ENCODE measurements around the gene MPPED2. TPM values are rescaled to one million over a fixed set of nuclear protein-coding genes. Genes with fewer than 3 reads are reported as not detected.

Gene MPPED2
- total RNA-seq, 1 donor from 2014 or later = 1.6 TPM

DNA sequence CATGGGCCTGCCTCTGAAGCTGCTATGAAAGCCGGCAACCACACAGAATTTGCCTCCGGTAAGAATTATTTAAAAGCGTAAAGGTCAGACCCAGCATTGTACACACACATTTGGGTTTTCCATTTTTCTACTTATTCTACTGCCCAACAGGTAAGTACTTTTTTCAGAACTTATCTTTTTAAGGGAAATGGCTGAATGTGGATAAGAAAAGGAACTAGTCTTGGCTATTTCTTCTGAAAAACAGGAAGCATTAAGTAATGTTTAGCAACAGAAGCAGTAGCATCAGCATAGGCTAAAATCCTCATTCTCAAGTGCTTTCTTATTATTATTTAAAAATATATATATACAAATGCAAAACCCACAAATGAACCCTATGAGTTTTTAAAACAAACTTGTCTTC, 103.1 kb downstream of the MPPED2 start:
- H4K20me1 ChIP-seq (ENCODE audit: insufficient read depth, low read length) = no peaks in the 10 kb centered on the region
- no peak overlapping the region for H3K4me3 ChIP-seq (ENCODE audit: insufficient read depth, low read depth, low read length)
- TF ChIP-seq EZH2 (IDR thresholded peaks at IDR 0.05; ENCODE audit: insufficient read depth, low read length) (no peak), CTCF (IDR thresholded peaks at IDR 0.05; ENCODE audit: insufficient read depth, low read depth, low read length) (no peak)
- no peak overlapping the region for H3K9ac ChIP-seq (ENCODE audit: low read length)
- no peaks in the 10 kb centered on the region for H3K79me2 ChIP-seq (ENCODE audit: insufficient read depth, low read length)
- no peak overlapping the region for H3K27ac ChIP-seq (ENCODE audit: low read depth, low read length)
- no peaks in the 10 kb centered on the region for H3K36me3 Mint-ChIP-seq (ENCODE audit: low read depth, unreplicated experiment)
- no peak overlapping the region for H3K4me3 Mint-ChIP-seq (ENCODE audit: unreplicated experiment)
- H3K27me3 ChIP-seq (ENCODE audit: insufficient read depth, low read length) = no peaks in the 10 kb centered on the region
- H3K4me1 ChIP-seq (ENCODE audit: insufficient read depth, low read length) = no peaks in the 10 kb centered on the region
- DNase-seq (ENCODE audit: low read depth) (no peak), FAIRE-seq (no peak)
- H2AFZ ChIP-seq (ENCODE audit: low read depth, low read length) = no peak overlapping the region
- no peaks in the 10 kb centered on the region for H3K9me3 Mint-ChIP-seq (ENCODE audit: unreplicated experiment)
- H3K9me3 ChIP-seq (ENCODE audit: insufficient read depth, low read depth, low read length) = no peaks in the 10 kb centered on the region
- peaks cover 13% of the 10 kb centered on the region for H3K4me1 Mint-ChIP-seq (ENCODE audit: low read depth, unreplicated experiment)
- H3K4me2 ChIP-seq (ENCODE audit: low read length) = no peak overlapping the region
- no peaks in the 10 kb centered on the region for H3K27me3 Mint-ChIP-seq (ENCODE audit: low read depth, unreplicated experiment)
- H3K27ac Mint-ChIP-seq (ENCODE audit: unreplicated experiment) = no peak overlapping the region
- H3K36me3 ChIP-seq (ENCODE audit: insufficient read depth, low read length) = no peaks in the 10 kb centered on the region

DNA sequence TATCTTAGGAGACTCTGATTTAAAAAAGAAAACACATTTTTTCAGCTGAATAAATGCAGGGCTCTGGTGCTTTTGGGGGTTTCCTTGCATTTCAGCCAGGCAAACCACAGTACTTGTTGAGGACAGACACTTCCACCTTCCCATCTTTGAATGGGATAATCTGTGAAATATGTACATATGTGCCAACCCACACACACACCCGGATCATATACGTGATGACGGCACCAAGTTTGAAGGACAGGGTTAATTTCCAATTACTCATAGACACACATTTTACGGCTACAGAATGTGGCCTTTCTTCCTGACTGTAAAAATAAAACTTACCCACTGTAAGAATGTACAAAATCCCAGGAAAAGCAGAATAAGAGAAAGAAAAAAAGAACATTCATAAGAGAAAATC, 104.4 kb downstream of the MPPED2 start:
- no peak overlapping the region for H3K4me3 ChIP-seq (ENCODE audit: insufficient read depth, low read depth, low read length)
- TF ChIP-seq CTCF (IDR thresholded peaks at IDR 0.05; ENCODE audit: insufficient read depth, low read depth, low read length) = no peak
- TF ChIP-seq EZH2 (IDR thresholded peaks at IDR 0.05; ENCODE audit: insufficient read depth, low read length) = no peak
- no peaks in the 10 kb centered on the region for H3K27me3 Mint-ChIP-seq (ENCODE audit: low read depth, unreplicated experiment)
- peak overlapping the region; percentile 47 for H3K4me2 ChIP-seq (ENCODE audit: low read length)
- H3K9me3 Mint-ChIP-seq (ENCODE audit: unreplicated experiment) = no peaks in the 10 kb centered on the region
- no peaks in the 10 kb centered on the region for H3K79me2 ChIP-seq (ENCODE audit: insufficient read depth, low read length)
- peaks cover 8% of the 10 kb centered on the region for H3K4me1 Mint-ChIP-seq (ENCODE audit: low read depth, unreplicated experiment)
- H3K9me3 ChIP-seq (ENCODE audit: insufficient read depth, low read depth, low read length) = no peaks in the 10 kb centered on the region
- no peak overlapping the region for H3K9ac ChIP-seq (ENCODE audit: low read length)
- H3K4me1 ChIP-seq (ENCODE audit: insufficient read depth, low read length) = no peaks in the 10 kb centered on the region
- H2AFZ ChIP-seq (ENCODE audit: low read depth, low read length) = peak overlapping the region; percentile 20
- no peaks in the 10 kb centered on the region for H3K36me3 Mint-ChIP-seq (ENCODE audit: low read depth, unreplicated experiment)
- H3K27ac Mint-ChIP-seq (ENCODE audit: unreplicated experiment) = no peak overlapping the region
- no peaks in the 10 kb centered on the region for H3K36me3 ChIP-seq (ENCODE audit: insufficient read depth, low read length)
- no peak overlapping the region for H3K4me3 Mint-ChIP-seq (ENCODE audit: unreplicated experiment)
- H3K27me3 ChIP-seq (ENCODE audit: insufficient read depth, low read length) = no peaks in the 10 kb centered on the region
- no peak for FAIRE-seq
- peak; percentile 8 for DNase-seq (ENCODE audit: low read depth)
- H3K27ac ChIP-seq (ENCODE audit: low read depth, low read length) = no peak overlapping the region
- no peaks in the 10 kb centered on the region for H4K20me1 ChIP-seq (ENCODE audit: insufficient read depth, low read length)

- TF ChIP-seq EZH2 (IDR thresholded peaks at IDR 0.05; ENCODE audit: insufficient read depth, low read length) (no peak), CTCF (IDR thresholded peaks at IDR 0.05; ENCODE audit: insufficient read depth, low read depth, low read length) (no peak)
- Histone ChIP-seq H3K9ac (ENCODE audit: low read length) (no peak overlapping the region), H3K4me2 (ENCODE audit: low read length) (peak overlapping the region; percentile 47), H3K27me3 (ENCODE audit: insufficient read depth, low read length) (no peaks in the 10 kb centered on the region), H3K9me3 (ENCODE audit: insufficient read depth, low read depth, low read length) (no peaks in the 10 kb centered on the region), H3K79me2 (ENCODE audit: insufficient read depth, low read length) (no peaks in the 10 kb centered on the region), H3K4me1 (ENCODE audit: insufficient read depth, low read length) (no peaks in the 10 kb centered on the region), H3K27ac (ENCODE audit: low read depth, low read length) (no peak overlapping the region), H3K36me3 (ENCODE audit: insufficient read depth, low read length) (no peaks in the 10 kb centered on the region), H3K4me3 (ENCODE audit: insufficient read depth, low read depth, low read length) (no peak overlapping the region), H2AFZ (ENCODE audit: low read depth, low read length) (peak overlapping the region; percentile 20), H4K20me1 (ENCODE audit: insufficient read depth, low read length) (no peaks in the 10 kb centered on the region)
- H3K9me3 Mint-ChIP-seq (ENCODE audit: unreplicated experiment) = no peaks in the 10 kb centered on the region
- no peak for FAIRE-seq
- H3K4me3 Mint-ChIP-seq (ENCODE audit: unreplicated experiment) = no peak overlapping the region
- no peaks in the 10 kb centered on the region for H3K27me3 Mint-ChIP-seq (ENCODE audit: low read depth, unreplicated experiment)
- no peak for DNase-seq (ENCODE audit: low read depth)
- H3K4me1 Mint-ChIP-seq (ENCODE audit: low read depth, unreplicated experiment) = peaks cover 8% of the 10 kb centered on the region
- H3K36me3 Mint-ChIP-seq (ENCODE audit: low read depth, unreplicated experiment) = no peaks in the 10 kb centered on the region
- H3K27ac Mint-ChIP-seq (ENCODE audit: unreplicated experiment) = no peak overlapping the region
Measured at GRCh38 chr11:30481330-30481729, 104.8 kb downstream of the MPPED2 start.
